H7 (cell line): Measurements from ENCODE around the gene COPB1. TPM values are rescaled to one million over a fixed set of nuclear protein-coding genes. Genes with fewer than 3 reads are reported as not detected.

Source experiments
- total RNA-seq: library from RNA; depleted of rRNA; stranded (reverse); fragments of >200 nt; shearing (Covaris generic); gene quantifications from 2 replicates; pipeline ENCODE4 v1.2.3, GENCODE V29; 2014; rRNA removed

Gene COPB1
- total RNA-seq, 1 experiment from 2014 or later = 157 TPM

Other genes starting within 250 kb of the COPB1 start
- gene RRAS2, start 140.6 kb downstream of the COPB1 start, total RNA-seq = 118 and 121 TPM in 2 replicates
- 214 and 252 TPM in 2 replicates for gene PSMA1, start 20.6 kb upstream of the COPB1 start, total RNA-seq
- gene PDE3B, start 144.0 kb upstream of the COPB1 start, total RNA-seq = 6.6 and 8.1 TPM in 2 replicates